ENCODE measurements around the gene COL25A1.

- TF ChIP-seq CTCF (IDR thresholded peaks at IDR 0.05; ENCODE audit: poor library complexity) (no peak), EZH2 (IDR thresholded peaks at IDR 0.05; ENCODE audit: borderline replicate concordance) (no peak), EZH2phosphoT487 (IDR thresholded peaks at IDR 0.05; ENCODE audit: low read depth, severe bottlenecking, unreplicated experiment) (no peak)
These were observed 516.1 kb downstream of the COL25A1 start for GRCh38 chr4:108786351-108786750.

All from hepatocyte (in vitro differentiated cells).